Measurements from ENCODE around the gene DLG4. TPM values are rescaled to one million over a fixed set of nuclear protein-coding genes. Genes with fewer than 3 reads are reported as not detected.

Gene DLG4
- 4.7 and 8.4 TPM in 2 replicates for total RNA-seq

DNA sequence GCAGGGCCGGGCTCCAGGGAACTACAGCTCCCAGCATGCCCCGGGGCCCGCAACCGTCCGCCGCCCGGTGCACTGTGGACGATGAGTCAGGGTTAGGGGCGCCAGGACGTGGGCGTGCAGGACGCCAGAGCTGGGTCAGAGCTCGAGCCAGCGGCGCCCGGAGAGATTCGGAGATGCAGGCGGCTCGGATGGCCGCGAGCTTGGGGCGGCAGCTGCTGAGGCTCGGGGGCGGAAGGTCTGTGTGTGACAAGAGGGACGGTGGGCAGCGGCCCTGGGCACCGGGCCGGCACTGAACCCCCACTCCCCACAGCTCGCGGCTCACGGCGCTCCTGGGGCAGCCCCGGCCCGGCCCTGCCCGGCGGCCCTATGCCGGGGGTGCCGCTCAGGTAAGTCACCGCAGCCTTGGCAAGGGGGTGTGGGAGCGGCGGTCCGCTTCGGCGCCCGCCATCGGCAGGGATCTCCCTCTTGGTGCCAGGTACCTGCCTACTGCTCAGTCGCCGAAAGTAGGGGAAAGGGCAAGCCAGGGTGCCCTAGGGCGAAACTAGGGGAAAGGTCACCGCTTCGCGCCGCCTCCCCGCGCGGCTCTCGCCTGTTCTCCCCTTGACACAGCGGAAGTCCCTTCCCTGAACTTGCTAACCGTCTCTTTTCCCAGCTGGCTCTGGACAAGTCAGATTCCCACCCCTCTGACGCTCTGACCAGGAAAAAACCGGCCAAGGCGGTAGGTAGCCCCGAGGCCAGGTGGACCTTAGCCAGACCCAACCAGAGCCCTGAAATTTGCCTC is at the start of gene DLG4, which contains the start of gene ACADVL:
Gene DLG4 (minus strand): TSS at position 25 of the 781 bp plus-strand sequence.
Gene ACADVL (plus strand): TSS at position 127 of the 781 bp plus-strand sequence. CDS start 47 bp downstream, at position 174.

GRCh38 chr17:7262192-7262934 is 42.7 kb upstream of the DLG4 start, which contains the start of gene CLDN7:
CLDN7 (minus strand) TSS chr17:7262478; CDS start chr17:7262043, 435 bp downstream.

DNA sequence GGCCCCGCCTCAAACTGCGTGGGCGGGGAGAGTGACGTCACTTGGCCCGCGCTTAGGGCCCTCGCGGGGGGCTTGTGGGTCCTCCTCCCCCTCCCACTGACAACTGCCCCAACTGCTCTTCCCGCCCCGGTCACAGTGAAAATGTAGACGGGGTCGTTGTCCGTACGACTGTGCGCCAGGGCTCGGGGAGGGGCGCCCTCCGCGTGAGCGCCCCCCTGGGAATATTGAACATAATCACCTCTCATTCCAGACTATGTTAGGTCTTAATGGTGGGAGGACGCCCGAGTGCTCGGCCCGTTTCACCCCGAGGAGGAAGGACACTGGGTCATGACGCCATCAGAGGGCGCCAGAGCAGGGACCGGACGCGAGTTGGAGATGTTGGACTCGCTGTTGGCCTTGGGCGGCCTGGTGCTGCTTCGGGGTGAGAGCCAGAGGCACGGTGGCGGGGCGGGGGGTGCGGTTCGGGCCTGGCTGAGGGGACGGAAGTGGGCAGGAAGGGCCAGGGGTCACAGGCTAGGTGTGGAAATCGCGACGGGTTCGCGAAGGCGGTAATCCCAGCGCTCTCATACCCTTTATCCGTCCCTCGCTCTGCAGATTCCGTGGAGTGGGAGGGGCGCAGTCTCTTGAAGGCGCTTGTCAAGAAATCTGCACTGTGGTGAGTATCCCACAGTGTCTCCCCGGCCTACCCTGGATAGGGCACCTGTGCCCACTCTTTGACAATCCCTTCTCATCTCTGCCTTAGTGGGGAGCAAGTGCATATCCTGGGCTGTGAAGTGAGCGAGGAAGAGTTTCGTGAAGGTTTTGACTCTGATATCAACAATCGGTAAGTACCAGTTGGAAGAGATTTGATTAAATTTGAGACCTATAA is 32.8 kb upstream of the DLG4 start, which contains the start of gene ELP5:
Gene ELP5 (plus strand): TSS at position 40 of the 868 bp plus-strand sequence. CDS start 336 bp downstream, at position 376.

GRCh38 chr17:7251661-7252175 is 32.1 kb upstream of the DLG4 start, which contains the start of gene CTDNEP1:
CTDNEP1 (minus strand) TSS chr17:7251734; CDS start chr17:7251296, 438 bp downstream.

GRCh38 chr17:7241783-7242716 is 22.4 kb upstream of the DLG4 start, which contains the start of gene GABARAP:
GABARAP (minus strand) TSS chr17:7242449; CDS start chr17:7242330, 119 bp downstream.

DNA sequence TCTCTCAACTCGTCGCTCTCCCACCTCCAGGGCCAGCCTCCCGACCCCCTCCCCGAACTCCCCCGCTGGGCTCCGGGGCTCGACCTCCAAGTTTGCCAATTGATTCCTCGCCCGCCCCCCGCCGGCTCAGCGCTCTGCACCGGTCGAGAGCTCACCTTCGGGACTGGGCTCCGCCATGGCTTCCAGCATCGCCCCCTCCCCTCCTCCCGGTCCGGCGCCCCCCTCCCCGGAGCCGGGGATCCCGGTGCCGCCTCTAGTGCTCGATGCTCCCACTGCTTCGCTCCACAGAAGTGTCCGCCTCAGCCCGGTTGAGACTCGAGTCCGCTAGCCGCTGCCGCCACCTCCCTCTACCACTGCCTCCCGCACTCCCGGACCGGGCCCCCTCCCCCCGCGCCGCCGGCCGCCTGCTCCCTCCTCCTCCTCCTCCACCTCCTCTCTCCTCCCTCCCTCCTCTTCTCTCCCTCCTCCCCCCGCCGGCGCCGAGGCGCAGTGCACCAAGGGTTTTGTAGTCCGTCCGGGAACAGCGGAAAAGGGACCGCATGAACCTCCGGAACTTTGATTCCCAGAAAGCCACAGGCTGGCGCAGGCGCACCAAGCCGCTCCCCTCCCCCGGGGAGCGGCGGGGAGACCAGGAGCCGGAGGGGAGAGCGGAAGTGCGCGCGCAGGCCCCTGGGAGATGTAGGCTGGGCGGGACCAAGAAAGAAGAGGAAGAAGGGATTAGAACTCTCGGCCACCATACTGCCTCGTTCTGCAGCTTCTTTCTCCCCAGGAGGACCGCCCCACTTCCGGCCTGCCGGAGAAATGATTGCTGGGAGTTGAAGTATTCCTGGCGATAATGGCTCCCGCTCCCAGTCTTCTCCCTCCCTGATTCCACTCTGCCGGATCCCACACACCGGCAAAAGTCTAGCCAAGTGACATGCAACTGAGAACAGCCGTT is 19.7 kb upstream of the DLG4 start, which contains the start of gene PHF23:
Gene PHF23 (minus strand): TSS at position 367 of the 937 bp plus-strand sequence. CDS start 178 bp downstream, at position 189.

DNA sequence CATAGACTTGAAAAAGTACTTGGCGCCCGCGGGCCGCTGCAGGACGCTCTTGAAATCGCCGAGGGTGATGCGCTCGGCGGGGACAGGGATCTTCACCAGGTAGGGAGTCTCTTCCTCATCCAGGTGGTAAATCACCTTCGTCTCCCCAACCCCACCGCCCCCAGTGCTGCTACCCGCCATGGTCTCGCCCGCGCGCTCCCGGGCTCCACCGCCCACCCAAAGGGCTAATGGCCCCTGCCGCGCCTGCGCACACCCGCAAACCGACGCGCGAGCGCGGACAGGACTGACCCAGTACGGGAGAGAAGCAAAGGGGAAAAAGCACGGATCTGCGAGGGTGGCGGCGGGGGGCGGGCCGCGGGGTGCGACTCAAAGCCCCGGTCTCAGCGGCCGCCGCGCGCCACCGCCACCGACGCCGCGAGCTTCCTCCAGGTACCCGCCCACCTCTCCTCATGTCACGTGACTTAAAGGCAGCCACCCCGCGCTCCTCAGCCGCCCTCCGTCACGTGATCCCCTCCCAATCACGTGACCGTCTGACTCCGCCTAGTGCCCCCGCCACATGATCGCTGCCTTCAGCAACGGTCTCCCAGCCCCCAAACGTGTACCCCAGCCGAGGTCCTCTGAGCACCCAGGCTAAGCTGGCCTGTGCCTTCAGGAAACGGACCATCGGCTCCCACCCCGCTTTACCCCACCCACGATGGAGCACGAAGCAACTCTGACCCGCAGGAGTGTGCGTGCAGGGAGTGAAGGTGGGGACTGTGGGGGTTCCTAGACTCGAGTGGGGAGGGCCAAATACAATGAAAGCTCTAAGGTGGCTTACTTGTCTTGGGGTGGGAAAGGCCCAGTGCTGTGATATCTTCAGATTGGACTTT is 14.7 kb upstream of the DLG4 start, which contains the start of gene DVL2:
Gene DVL2 (minus strand): TSS at position 435 of the 869 bp plus-strand sequence. CDS start 255 bp downstream, at position 180.

DNA sequence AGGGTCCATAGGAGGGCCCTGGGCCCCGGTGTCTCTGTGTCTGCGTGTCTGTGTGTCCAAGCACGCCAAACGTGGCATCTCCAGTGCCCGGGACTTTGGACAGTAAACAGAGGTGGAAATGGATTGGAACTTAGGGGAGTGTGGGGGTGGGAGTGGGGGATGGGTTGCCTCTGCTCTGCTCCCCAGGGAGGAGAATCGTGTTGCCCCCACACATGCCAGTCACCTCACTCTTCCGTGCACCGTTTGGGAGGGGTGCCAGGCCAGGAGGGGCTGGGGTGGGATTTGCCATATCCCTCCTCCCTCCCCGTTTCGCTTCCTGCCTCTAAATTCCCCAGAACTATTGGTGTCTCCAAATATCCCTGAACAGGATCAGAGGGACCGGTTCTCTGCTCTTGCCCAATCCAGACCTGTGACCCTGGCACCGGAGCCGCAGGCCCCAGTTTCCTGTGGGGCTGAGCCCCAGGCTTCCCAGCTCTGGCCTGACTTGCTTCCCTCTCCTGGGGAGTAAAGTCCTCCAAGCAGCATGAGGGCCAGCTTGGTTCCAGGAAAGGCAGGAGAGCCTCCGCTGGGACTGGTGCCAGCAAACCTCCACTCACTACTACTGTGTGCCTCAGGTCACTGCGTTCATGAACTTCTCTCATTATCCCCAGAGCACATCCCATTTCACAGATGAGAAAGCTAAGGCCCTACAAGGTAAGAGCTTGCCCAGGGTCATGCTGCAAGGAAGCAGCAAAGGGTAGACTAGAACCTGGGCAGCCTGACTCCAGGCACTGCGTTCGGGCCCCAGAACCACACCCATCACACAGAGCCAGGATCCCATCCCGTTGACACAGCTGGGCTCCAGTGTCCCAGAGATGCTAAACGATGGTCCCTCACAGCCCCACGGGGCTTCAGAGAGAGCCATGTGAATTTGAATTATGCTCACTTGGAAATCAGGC is 40.0 kb downstream of the DLG4 start, which contains the start of gene ASGR1:
Gene ASGR1 (minus strand): TSS at position 54 of the 938 bp plus-strand sequence. CDS start 807 bp downstream, outside the sequence.

Other genes with a start within 250 kb of the DLG4 start
- not detected in 2 replicates for gene ALOX12, start 223.8 kb downstream of the DLG4 start, total RNA-seq
- gene RNASEK, start 207.2 kb downstream of the DLG4 start, total RNA-seq = 339 and 414 TPM in 2 replicates
- 32.2 and 37.0 TPM in 2 replicates for gene BCL6B, start 196.8 kb downstream of the DLG4 start, total RNA-seq
- gene SLC16A13, start 183.8 kb downstream of the DLG4 start, total RNA-seq = 5.2 and 5.7 TPM in 2 replicates
- gene SLC16A11, start 175.7 kb downstream of the DLG4 start, total RNA-seq = 0.69 and 0.73 TPM in 2 replicates
- gene CLEC10A, start 139.6 kb downstream of the DLG4 start, total RNA-seq = not detected in 2 replicates
- not detected in 2 replicates for gene ASGR2, start 105.0 kb downstream of the DLG4 start, total RNA-seq
- gene ASGR1, start 40.5 kb downstream of the DLG4 start, total RNA-seq = 2.8 and 4.1 TPM in 2 replicates
- 187 and 204 TPM in 2 replicates for gene ACADVL, start 102 bp upstream of the DLG4 start, total RNA-seq
- gene DVL2, start 14.7 kb upstream of the DLG4 start, total RNA-seq = 36.6 and 41.9 TPM in 2 replicates
- 26.9 and 41.7 TPM in 2 replicates for gene PHF23, start 19.6 kb upstream of the DLG4 start, total RNA-seq
- 280 and 300 TPM in 2 replicates for gene GABARAP, start 22.6 kb upstream of the DLG4 start, total RNA-seq
- 49.4 and 51.8 TPM in 2 replicates for gene CTDNEP1, start 31.9 kb upstream of the DLG4 start, total RNA-seq
- 32.8 and 37.0 TPM in 2 replicates for gene ELP5, start 32.4 kb upstream of the DLG4 start, total RNA-seq
- gene CLDN7, start 42.6 kb upstream of the DLG4 start, total RNA-seq = 8.7 and 12.3 TPM in 2 replicates
- gene SLC2A4, start 61.9 kb upstream of the DLG4 start, total RNA-seq = 0.10 and 0.13 TPM in 2 replicates
- not detected in 2 replicates for gene YBX2, start 74.8 kb upstream of the DLG4 start, total RNA-seq
- gene EIF5A, start 87.8 kb upstream of the DLG4 start, total RNA-seq = 572 and 718 TPM in 2 replicates
- 63.7 and 93.7 TPM in 2 replicates for gene GPS2, start 95.5 kb upstream of the DLG4 start, total RNA-seq
- 9.8 and 11.4 TPM in 2 replicates for gene NEURL4, start 109.5 kb upstream of the DLG4 start, total RNA-seq
- gene ACAP1, start 116.7 kb upstream of the DLG4 start, total RNA-seq = 0.07 TPM in 1 of 2 replicates, not detected in the other
- gene KCTD11, start 132.3 kb upstream of the DLG4 start, total RNA-seq = 4.2 and 5.5 TPM in 2 replicates
- gene TMEM95, start 135.3 kb upstream of the DLG4 start, total RNA-seq = not detected in 2 replicates
- 0.15 and 2.5 TPM in 2 replicates for gene TNK1, start 161.3 kb upstream of the DLG4 start, total RNA-seq
- gene PLSCR3, start 174.7 kb upstream of the DLG4 start, total RNA-seq = 66.6 and 72.2 TPM in 2 replicates
- 41.1 and 116 TPM in 2 replicates for gene TMEM256, start 184.3 kb upstream of the DLG4 start, total RNA-seq
- 2.9 and 3.1 TPM in 2 replicates for gene NLGN2, start 188.0 kb upstream of the DLG4 start, total RNA-seq
- not detected in 2 replicates for gene SPEM1, start 200.5 kb upstream of the DLG4 start, total RNA-seq
- gene SPEM2, start 205.8 kb upstream of the DLG4 start, total RNA-seq = not detected in 2 replicates
- gene SPEM3, start 209.0 kb upstream of the DLG4 start, total RNA-seq = not detected in 2 replicates
- 8.0 and 9.7 TPM in 2 replicates for gene TMEM102, start 215.6 kb upstream of the DLG4 start, total RNA-seq
- 0.20 TPM in 1 of 2 replicates, not detected in the other for gene FGF11, start 219.7 kb upstream of the DLG4 start, total RNA-seq
- 3.5 and 10.1 TPM in 2 replicates for gene CHRNB1, start 225.2 kb upstream of the DLG4 start, total RNA-seq